Inflammatory macrophage treated with lipopolysaccharide for 4 hours (primary cell): ENCODE results near the gene UGT1A9.
A peak's percentile ranks its signal among the peaks of the same experiment; 100 is the strongest.
"Not testable (repeated sequence)": the region's sequence is repeated elsewhere in the genome, so short reads cannot be mapped to it uniquely, and the experiment has no call there.

Experiments used
- DNase-seq: peaks from one replicate; pipeline ENCODE4 v3.0.0-alpha.2; 2020

Gene UGT1A9

GRCh38 chr2:233671290-233672161 lies at the start of gene UGT1A9:
Gene UGT1A9, plus strand, starts transcription at chr2:233671898. Its CDS starts 37 bp downstream, at chr2:233671935.
- DNase-seq, result no peak

- no peak for DNase-seq
These were observed 44.2 kb upstream of the UGT1A9 start for GRCh38 chr2:233627331-233628025.

- not testable (repeated sequence) for DNase-seq
These were observed 35.4 kb upstream of the UGT1A9 start, which contains the start of gene UGT1A10 for GRCh38 chr2:233636306-233636705. Gene UGT1A10, plus strand, starts transcription at chr2:233636448. Its CDS starts 75 bp downstream, at chr2:233636523.

- DNase-seq, result no peak
These were observed 32.9 kb upstream of the UGT1A9 start for GRCh38 chr2:233638836-233639235.

GRCh38 chr2:233639860-233640259 lies 31.8 kb upstream of the UGT1A9 start:
- no peak for DNase-seq

GRCh38 chr2:233643128-233643527 lies 28.6 kb upstream of the UGT1A9 start:
- no peak for DNase-seq

GRCh38 chr2:233646033-233646432 lies 25.7 kb upstream of the UGT1A9 start:
- not testable (repeated sequence) for DNase-seq

- DNase-seq, result no peak
These were observed 20.7 kb upstream of the UGT1A9 start for GRCh38 chr2:233650981-233651380.

- no peak for DNase-seq
These were observed 20.3 kb upstream of the UGT1A9 start for GRCh38 chr2:233651430-233651829.

- DNase-seq, result no peak
These were observed 17.2 kb upstream of the UGT1A9 start for GRCh38 chr2:233654501-233654900.

GRCh38 chr2:233655043-233655442 lies 16.7 kb upstream of the UGT1A9 start:
- DNase-seq, result no peak

GRCh38 chr2:233655943-233656342 lies 15.8 kb upstream of the UGT1A9 start:
- DNase-seq, result not testable (repeated sequence)

- DNase-seq, result no peak
These were observed 15.3 kb upstream of the UGT1A9 start for GRCh38 chr2:233656443-233656842.

GRCh38 chr2:233658610-233659009 lies 13.1 kb upstream of the UGT1A9 start:
- DNase-seq, result no peak

- no peak for DNase-seq
These were observed 7.8 kb upstream of the UGT1A9 start for GRCh38 chr2:233663911-233664310.

- no peak for DNase-seq
These were observed 3.0 kb upstream of the UGT1A9 start for GRCh38 chr2:233668605-233669260.

- no peak for DNase-seq
These were observed 1.2 kb downstream of the UGT1A9 start for GRCh38 chr2:233672886-233673285.

- DNase-seq, result no peak
These were observed 2.2 kb downstream of the UGT1A9 start for GRCh38 chr2:233673896-233674295.

GRCh38 chr2:233674314-233674713 lies 2.6 kb downstream of the UGT1A9 start:
- DNase-seq, result no peak

GRCh38 chr2:233674995-233675394 lies 3.3 kb downstream of the UGT1A9 start:
- no peak for DNase-seq

- DNase-seq, result no peak
These were observed 4.3 kb downstream of the UGT1A9 start for GRCh38 chr2:233676046-233676445.

- no peak for DNase-seq
These were observed 7.5 kb downstream of the UGT1A9 start for GRCh38 chr2:233679196-233679595.

- DNase-seq, result peak; percentile 36
These were observed 8.8 kb downstream of the UGT1A9 start for GRCh38 chr2:233680361-233681045.
